Activated T-cell treated with anti-CD3 and anti-CD28 coated beads for 24 hours (primary cell): ENCODE measurements around the gene SPAG5.
A peak's percentile ranks its signal among the peaks of the same experiment; 100 is the strongest.

Experiments
- DNase-seq: peaks from one replicate; pipeline ENCODE4 v3.0.0-alpha.2; 2020; ENCODE audit warnings: low read depth

SPAG5 gene, protein sequence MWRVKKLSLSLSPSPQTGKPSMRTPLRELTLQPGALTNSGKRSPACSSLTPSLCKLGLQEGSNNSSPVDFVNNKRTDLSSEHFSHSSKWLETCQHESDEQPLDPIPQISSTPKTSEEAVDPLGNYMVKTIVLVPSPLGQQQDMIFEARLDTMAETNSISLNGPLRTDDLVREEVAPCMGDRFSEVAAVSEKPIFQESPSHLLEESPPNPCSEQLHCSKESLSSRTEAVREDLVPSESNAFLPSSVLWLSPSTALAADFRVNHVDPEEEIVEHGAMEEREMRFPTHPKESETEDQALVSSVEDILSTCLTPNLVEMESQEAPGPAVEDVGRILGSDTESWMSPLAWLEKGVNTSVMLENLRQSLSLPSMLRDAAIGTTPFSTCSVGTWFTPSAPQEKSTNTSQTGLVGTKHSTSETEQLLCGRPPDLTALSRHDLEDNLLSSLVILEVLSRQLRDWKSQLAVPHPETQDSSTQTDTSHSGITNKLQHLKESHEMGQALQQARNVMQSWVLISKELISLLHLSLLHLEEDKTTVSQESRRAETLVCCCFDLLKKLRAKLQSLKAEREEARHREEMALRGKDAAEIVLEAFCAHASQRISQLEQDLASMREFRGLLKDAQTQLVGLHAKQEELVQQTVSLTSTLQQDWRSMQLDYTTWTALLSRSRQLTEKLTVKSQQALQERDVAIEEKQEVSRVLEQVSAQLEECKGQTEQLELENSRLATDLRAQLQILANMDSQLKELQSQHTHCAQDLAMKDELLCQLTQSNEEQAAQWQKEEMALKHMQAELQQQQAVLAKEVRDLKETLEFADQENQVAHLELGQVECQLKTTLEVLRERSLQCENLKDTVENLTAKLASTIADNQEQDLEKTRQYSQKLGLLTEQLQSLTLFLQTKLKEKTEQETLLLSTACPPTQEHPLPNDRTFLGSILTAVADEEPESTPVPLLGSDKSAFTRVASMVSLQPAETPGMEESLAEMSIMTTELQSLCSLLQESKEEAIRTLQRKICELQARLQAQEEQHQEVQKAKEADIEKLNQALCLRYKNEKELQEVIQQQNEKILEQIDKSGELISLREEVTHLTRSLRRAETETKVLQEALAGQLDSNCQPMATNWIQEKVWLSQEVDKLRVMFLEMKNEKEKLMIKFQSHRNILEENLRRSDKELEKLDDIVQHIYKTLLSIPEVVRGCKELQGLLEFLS

GRCh38 chr17:28598799-28599310 lies at the start of gene SPAG5:
Gene SPAG5, minus strand, starts transcription at chr17:28599025. Its CDS starts 79 bp downstream, at chr17:28598946.
- peak; percentile 90 for DNase-seq

DNA sequence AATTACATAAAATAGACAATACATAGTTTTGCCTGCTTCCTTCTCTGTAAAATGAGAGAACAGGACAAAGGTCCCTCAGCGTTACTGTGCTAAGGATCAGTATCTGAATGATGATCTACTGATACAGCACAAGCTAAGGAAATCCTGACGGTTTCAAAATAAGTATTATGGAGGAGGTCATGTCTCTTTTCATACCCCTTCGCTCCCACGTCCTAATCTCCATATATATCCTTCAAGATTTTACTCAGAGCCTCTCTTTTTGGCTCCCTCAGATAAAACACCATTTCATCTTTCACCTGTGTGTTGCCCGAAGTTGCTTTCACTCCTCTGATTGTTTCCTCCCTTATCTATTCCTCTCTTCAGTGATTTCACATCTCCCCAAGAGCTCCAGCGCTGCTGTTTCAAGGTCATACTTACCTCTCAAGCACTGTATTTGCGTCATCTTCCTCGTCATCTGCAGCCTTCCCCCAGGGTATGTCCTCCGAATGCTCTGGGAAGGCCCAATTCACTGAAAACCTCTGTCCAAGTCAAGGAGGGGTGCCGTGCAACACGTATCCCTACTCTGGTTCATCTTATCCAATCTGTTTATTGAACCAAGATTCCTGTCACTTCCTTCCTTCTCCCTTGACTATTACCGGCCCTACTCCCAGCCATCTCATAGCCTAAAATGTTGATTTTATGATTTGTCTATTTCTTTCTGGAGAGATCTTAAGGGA lies 47.4 kb upstream of the SPAG5 start:
- DNase-seq, result no peak

DNA sequence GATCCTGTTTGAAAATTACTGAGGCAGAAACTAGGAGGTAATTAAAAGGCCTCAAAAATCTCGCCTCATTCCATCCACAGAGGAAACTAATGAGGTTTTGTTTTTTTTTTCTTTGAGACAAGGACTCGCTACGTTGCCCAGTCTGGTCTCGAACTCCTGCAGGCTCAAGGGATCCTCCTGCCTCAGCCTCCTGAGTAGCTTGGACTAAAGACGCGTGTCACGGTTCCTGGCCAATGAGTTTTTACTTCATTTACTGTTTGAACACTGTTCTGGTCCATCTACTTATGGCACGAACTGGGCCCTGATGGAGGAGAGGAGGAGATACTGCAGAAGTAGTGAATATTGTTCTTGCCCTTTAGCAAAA lies 46.7 kb upstream of the SPAG5 start:
- no peak for DNase-seq

DNA sequence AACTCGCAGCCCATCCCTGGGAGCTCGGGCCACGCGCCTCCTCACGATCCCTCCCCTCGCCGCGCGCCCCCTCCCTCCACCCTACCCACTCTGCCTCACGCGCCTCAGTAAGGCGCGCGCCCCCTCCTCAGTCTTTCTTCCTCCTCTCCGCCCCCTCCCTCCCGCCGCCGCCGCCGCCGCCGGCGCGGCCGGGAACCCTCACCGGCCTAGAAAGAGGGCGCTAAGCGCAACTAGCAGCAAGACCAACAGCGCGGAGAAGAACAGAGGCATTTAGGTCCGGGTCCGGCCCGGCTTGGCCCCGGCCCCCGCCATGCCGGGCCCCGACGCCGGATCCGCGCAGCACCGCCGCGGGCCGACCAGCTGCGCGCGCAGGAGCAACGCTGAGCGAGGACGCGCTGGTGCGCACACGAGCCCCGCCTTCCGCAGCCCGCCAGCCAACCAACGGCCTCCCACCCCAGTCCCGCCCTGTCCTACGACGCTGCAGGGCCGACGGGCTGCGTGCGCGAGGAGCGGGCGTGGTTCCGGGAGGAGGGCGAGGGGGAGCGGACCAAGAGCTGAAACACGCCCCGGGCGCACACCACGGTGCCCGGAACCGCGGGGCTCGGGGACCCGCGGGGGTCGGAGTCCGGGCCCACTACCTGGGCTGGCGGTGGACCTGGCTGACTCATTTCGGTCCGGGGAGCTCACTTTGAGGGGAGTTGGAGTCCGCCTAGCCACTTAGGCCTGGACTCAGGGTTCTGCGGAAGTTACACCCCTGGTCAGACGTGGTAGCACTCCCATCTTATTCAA lies 46.2 kb upstream of the SPAG5 start, which contains the start of gene BLTP2:
Gene BLTP2 (minus strand): TSS at position 372 of the 789 bp plus-strand sequence. CDS start 102 bp downstream, at position 270.
- DNase-seq, result peak; percentile 96

DNA sequence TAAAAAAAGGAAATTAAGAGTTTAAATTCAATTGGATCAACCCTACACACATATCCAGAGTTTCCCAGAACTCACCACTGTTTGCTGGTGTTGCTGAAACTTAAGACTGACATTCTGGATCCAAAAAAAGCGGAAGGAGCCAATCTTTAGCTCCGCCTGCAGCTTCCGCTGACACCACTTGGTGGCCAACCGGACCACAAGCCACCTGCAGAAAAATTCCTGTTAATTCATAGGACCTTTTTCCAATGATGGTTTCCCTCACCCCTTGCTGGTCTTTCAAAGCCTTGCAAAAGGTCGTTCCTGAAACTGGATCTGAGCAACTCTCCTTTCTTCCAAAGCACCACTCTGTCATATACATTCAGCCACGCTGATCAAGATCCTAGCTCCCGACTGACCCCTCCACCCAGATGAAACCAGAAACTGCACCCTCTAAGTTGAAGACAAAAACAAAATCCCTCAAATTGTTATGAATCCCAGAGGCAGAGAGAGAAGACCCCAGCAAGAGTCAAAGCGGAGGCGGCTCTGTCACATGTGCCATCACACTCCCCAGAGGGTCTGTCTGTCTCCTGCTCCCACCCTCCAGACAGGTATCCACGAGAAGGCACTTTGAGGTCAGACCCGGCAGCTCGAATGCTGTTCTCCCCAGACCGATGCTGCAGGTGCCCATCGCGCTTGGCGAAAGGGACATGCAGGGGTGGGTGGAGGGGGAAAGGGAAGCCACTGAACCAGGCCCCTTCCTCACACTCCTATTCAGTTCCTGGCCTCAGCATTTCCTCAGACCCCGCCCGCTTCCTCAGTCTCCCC lies 45.4 kb upstream of the SPAG5 start:
- DNase-seq, result peak; percentile 12

DNA sequence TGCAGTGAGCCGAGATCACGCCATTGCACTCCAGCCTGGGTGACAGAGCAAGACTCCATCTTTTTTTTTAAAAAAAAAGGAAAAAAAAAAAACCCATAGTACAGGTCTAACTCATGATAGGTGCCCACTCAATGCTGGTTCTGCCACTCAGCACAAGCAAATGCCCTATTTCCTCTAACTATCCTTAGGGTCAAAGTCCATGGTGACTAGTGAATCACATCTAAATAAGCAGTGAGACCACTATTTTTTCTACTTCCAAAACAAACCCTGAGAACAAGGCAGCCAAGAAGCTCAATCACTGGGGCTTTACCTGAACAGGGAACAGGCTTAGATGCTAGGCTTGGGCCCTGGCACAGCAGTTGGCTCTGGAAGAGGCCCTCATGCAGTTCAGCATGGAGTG lies 42.8 kb upstream of the SPAG5 start:
- DNase-seq, result no peak

DNA sequence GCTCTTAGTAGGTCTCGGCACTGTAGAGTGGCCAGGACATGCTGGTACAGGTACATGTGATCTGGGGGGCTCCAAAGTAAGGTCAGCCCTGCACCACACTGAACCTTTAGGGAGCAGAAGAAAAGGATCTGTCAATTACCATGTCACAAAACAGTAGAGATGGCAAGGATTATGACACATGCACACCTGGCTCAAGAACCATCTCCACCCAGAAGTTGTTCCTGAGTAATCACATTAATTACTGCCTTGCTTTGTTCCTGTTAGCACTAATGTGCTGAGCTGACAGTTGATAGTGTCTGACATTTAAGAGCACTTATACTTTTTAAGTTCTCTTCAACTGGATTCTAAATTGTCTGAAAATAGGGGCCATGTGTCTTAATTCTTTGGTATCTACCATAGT lies 36.7 kb upstream of the SPAG5 start:
- no peak for DNase-seq

- DNase-seq, result no peak
Measured at GRCh38 chr17:28634206-28634865, 35.5 kb upstream of the SPAG5 start.

DNA sequence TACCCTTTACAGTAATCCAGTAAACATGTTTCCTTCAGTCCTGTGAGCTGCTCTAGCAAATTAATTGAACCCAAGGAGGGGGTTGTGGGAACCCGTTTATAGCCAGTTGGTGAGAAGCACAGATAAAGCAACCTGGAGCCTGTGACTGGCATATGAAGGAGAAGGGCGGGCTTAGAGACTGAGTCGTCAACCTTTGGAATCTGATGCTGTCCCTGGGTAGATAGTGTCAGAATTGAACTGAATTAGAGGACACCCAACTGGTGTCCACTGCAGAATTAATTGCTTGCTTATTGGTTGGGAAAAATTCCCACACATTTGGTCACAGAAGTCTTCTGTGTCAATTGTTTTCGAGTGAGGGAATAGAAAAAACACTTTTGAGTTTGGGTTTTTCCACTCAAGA lies 28.0 kb upstream of the SPAG5 start:
- DNase-seq, result no peak

DNA sequence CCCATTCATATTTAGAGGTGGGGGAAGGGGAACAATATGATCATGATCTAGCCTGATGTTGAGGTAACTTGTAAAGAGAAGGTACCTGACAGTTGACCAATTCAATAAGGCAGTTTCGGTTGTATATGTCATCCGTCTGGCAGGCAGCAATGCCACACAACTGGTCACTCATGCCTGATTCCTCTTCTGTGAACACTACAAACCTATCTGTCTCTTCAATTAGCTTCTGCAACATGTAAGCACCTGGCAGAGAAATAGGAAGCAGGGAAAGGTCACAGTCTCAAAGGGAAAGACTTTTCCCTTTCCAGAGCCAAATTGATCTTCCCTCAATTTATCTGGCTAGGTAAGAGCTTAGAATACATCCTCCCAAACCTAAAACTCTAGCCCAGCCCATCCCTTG lies 25.3 kb upstream of the SPAG5 start:
- no peak for DNase-seq

DNA sequence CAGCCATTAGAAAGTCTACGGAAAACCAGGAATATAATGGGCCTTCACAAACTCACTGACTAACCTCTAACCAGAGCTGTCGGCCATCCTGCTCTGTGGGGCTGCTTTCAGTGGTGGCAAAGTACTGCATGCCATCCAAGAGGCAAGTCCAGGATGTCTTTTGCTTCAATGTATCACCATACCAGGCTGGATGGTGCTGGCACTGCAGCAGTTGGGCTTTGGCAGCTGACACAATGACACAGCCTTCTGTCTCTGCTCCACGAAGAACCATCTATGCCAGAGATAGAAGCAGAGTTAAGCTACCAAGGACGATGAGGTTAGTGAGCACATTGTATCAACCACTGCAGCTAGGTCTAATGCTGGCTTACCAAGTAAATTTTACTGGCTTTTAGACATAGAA lies 24.9 kb upstream of the SPAG5 start:
- DNase-seq, result no peak

DNA sequence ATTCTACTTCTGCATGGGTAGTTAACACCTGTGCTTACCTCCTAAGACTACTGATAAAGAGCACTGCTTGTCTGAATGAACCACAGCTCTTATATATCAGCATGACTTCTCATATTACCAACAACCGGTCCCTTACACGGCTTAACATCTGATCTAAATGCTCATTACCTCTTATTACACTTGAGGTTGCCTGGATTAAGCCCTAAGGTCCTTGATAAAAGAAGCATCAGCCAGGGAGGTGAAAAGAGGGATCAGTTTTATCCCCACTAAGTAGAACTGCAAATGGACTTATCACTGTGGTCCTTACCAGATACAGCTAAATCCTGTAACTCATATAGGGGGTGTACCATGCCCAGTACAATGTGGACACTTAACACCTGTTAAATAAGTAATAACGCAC lies 23.4 kb upstream of the SPAG5 start:
- DNase-seq, result no peak

- no peak for DNase-seq
Measured at GRCh38 chr17:28620010-28620409, 21.2 kb upstream of the SPAG5 start.

DNA sequence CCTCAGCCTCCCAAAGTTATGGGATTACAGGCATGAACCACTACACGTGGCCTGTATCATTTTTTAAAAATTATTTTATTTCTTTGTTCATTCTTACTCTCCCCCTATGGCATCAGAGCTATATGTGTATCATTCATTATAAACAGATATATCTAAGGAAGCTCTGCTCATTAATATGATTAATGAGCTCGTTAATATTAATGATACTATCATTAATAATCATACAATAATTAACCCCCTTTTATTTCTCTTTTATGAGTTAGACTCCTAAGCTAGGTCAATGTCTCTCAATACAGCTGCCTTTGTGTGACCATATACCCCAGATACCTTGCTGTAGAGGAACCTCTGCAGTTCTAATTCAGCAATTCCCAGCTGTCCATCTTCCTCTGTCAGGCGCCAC lies 19.6 kb upstream of the SPAG5 start:
- no peak for DNase-seq

DNA sequence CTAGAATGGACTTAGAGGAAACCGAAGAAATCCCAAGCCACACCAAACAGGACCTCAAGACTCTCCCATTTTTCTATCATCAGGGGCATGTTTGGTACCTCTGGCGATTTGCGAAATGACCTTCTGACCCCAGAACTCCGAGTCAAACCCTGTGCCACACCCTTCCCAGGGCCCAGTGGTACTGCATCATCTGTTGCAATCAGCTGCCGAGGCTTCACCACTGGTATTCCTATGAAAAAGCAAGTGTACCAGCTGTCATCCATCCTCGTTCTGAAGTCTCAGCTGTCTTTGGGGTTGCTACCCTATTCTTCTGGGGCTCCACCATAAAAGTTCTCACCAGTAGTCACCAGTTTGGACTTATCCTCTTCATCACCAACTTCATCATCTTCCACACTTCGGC lies 17.5 kb upstream of the SPAG5 start:
- no peak for DNase-seq

DNA sequence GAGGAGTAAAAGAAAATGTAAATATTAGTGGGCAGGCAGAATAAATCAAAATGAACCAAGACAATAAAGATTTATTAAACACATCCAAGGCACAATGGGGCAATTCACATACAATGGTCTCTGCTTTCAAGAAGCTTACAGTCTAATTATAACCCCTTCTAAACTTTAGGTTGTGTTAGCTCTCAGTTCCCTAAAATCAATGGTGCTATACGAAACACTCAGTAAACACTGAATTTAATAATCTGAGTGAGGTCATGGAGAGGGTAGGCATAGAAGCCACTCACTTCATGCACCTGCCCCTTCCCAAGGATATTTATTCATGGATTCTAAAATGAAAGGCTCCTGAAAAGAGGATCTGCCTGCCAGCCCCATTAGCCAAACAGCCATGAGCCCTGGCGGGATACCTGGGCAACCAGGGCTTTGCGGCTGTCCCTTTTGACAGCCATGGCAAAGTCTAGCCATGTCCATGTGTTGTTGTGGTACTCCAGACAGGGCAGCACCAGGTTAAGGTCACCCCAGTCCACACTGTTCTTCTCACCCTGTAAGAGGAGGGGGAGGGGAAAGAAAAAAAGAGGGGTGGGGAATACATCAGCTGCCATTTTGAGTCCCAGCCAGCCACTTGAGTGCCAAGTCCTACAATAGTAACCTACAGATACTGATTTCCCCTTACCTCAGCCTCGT lies 16.6 kb upstream of the SPAG5 start:
- DNase-seq, result no peak

GRCh38 chr17:28613931-28614381 lies 15.1 kb upstream of the SPAG5 start, which contains the start of gene RSKR:
Gene RSKR, minus strand, starts transcription at chr17:28614185. Its CDS starts 24 bp downstream, at chr17:28614161.
- DNase-seq, result no peak
